PFSK-1 (cell line): ENCODE results near the gene CLEC16A.

Experiments
- FOXP2 ChIP-seq: optimal IDR thresholded peaks from 2 replicates; pipeline ENCODE3; 2011; ENCODE audit warnings: borderline replicate concordance, control low read depth, inconsistent platforms; ENCODE audit not compliant: insufficient read depth; ENCODE audit errors: extremely low read length, extremely low read depth
- POLR2AphosphoS5 ChIP-seq: IDR thresholded peaks from 2 replicates; pipeline ENCODE4 v1.6.1; 2012; ENCODE audit warnings: low read depth, mild to moderate bottlenecking, control low read depth, low read length, moderate library complexity
- SIN3A ChIP-seq: IDR thresholded peaks from 2 replicates; pipeline ENCODE4 v1.6.1; 2012; ENCODE audit warnings: mild to moderate bottlenecking, low read length, moderate library complexity, borderline replicate concordance; ENCODE audit not compliant: insufficient read depth
- TAF1 ChIP-seq: IDR thresholded peaks from 2 replicates; pipeline ENCODE4 v1.6.1; 2012; ENCODE audit warnings: low read length, control low read depth, borderline replicate concordance; ENCODE audit not compliant: insufficient read depth
- TF ChIP-seq, protein P1 (sequence below), 2 experiments: IDR thresholded peaks; 2 replicates each; pipeline versions ENCODE4 v1.6.1 to v1.8.0; 2011 to 2012; ENCODE audit warnings: low read depth in 2 of 2, low read length in 2 of 2, control low read depth in 1 of 2, inconsistent platforms in 1 of 2, mild to moderate bottlenecking in 1 of 2, moderate library complexity in 1 of 2; ENCODE audit not compliant: insufficient read depth in 1 of 2

The CLEC16A gene

GRCh38 chr16:11126399-11127054 lies 182.2 kb downstream of the CLEC16A start:
- TF ChIP-seq SIN3A (no peak), FOXP2 (no peak), POLR2AphosphoS5 (no peak), TAF1 (no peak)
- TF ChIP-seq, protein P1, sequence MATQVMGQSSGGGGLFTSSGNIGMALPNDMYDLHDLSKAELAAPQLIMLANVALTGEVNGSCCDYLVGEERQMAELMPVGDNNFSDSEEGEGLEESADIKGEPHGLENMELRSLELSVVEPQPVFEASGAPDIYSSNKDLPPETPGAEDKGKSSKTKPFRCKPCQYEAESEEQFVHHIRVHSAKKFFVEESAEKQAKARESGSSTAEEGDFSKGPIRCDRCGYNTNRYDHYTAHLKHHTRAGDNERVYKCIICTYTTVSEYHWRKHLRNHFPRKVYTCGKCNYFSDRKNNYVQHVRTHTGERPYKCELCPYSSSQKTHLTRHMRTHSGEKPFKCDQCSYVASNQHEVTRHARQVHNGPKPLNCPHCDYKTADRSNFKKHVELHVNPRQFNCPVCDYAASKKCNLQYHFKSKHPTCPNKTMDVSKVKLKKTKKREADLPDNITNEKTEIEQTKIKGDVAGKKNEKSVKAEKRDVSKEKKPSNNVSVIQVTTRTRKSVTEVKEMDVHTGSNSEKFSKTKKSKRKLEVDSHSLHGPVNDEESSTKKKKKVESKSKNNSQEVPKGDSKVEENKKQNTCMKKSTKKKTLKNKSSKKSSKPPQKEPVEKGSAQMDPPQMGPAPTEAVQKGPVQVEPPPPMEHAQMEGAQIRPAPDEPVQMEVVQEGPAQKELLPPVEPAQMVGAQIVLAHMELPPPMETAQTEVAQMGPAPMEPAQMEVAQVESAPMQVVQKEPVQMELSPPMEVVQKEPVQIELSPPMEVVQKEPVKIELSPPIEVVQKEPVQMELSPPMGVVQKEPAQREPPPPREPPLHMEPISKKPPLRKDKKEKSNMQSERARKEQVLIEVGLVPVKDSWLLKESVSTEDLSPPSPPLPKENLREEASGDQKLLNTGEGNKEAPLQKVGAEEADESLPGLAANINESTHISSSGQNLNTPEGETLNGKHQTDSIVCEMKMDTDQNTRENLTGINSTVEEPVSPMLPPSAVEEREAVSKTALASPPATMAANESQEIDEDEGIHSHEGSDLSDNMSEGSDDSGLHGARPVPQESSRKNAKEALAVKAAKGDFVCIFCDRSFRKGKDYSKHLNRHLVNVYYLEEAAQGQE (IDR thresholded peaks at IDR 0.05; ENCODE audit: insufficient read depth in 1 of 2, low read depth in 2 of 2, low read length in 2 of 2), result no peak

- TF ChIP-seq POLR2AphosphoS5 (no peak), FOXP2 (no peak), SIN3A (no peak), TAF1 (no peak)
- TF ChIP-seq, protein P1 (IDR thresholded peaks at IDR 0.05; ENCODE audit: insufficient read depth in 1 of 2, low read depth in 2 of 2, low read length in 2 of 2), result no peak
Observed at GRCh38 chr16:11127610-11128195, 183.3 kb downstream of the CLEC16A start.

DNA sequence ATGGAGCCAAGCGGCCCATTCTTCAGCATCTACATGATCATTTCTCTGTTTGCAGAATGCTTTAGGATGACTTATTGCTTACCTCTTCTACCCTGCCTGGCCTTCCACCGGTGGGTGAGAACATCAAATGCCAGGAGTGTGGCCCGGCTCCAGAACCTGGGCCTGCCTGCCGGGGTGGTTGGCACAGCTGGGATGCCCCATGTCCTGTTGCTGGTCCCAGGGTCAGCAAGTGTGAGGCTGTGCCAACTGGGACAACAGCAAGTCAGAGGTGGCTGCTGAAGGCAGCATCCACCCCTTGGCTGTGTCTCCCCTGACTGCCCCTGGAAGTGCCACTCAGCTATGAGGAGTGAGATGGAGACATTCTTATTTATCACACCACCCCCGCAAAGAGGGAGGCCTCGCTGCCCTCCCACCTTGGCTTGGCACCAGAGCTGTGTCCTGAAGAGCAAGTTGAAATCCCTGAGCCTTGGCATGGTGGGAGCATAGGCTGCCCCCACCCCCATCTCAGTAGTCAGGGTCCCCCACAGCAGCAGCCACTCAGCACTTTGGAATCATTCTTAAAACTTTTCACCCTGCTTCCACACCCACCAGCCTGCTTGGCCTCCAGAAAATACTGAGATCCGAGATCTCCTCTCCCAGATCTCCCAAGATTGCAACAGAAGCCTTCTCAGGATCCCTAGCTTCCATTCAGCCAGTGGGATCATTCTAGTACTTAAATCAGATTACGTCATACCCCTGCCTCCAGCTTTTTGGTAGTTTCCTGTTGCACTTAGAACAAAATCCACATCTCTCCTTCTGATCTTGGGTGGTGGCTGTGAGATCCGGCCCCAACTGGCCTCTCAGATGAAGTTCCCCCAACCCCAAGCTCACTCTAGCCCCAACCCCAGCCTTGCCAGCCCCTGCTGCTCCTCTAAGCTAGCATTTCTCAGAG lies 184.1 kb downstream of the CLEC16A start:
- TF ChIP-seq TAF1 (no peak), POLR2AphosphoS5 (no peak), FOXP2 (no peak), SIN3A (no peak)
- TF ChIP-seq, protein P1 (IDR thresholded peaks at IDR 0.05; ENCODE audit: insufficient read depth in 1 of 2, low read depth in 2 of 2, low read length in 2 of 2), result no peak

- TF ChIP-seq TAF1, result no peak
- TF ChIP-seq FOXP2, result no peak
- TF ChIP-seq, protein P1 (IDR thresholded peaks at IDR 0.05; ENCODE audit: insufficient read depth in 1 of 2, low read depth in 2 of 2, low read length in 2 of 2), result no peak
- TF ChIP-seq POLR2AphosphoS5, result no peak
- no peak for TF ChIP-seq SIN3A
Observed at GRCh38 chr16:11129378-11129781, 185.0 kb downstream of the CLEC16A start.
